ENCODE results near the gene SNRNP40.

DNA sequence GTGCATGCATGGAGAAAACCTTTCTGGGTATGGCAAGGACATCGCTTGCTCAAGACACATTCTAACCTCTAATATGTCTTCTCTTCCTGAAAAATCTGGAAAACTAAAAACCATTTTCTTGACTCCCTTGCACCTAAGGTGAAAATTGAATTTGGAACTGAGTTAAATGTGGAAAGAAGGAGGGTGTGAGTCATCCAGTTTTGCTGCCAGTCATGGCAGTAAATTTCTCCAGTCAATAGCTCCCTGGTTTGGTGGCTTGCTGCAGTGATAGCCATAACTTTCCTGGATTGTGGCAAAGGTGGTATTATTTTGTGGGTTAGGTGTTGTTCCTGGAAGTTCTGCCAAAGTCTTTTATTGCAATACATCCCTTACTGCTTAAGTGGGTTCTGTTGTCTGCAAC, 2.8 kb upstream of the SNRNP40 start:
- TF ChIP-seq, protein P1, sequence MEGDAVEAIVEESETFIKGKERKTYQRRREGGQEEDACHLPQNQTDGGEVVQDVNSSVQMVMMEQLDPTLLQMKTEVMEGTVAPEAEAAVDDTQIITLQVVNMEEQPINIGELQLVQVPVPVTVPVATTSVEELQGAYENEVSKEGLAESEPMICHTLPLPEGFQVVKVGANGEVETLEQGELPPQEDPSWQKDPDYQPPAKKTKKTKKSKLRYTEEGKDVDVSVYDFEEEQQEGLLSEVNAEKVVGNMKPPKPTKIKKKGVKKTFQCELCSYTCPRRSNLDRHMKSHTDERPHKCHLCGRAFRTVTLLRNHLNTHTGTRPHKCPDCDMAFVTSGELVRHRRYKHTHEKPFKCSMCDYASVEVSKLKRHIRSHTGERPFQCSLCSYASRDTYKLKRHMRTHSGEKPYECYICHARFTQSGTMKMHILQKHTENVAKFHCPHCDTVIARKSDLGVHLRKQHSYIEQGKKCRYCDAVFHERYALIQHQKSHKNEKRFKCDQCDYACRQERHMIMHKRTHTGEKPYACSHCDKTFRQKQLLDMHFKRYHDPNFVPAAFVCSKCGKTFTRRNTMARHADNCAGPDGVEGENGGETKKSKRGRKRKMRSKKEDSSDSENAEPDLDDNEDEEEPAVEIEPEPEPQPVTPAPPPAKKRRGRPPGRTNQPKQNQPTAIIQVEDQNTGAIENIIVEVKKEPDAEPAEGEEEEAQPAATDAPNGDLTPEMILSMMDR (IDR thresholded peaks at IDR 0.05; ENCODE audit: poor library complexity): no peak
- no peak for TF ChIP-seq EZH2 (IDR thresholded peaks at IDR 0.05; ENCODE audit: borderline replicate concordance)
- no peak for TF ChIP-seq EZH2phosphoT487 (IDR thresholded peaks at IDR 0.05; ENCODE audit: low read depth, severe bottlenecking, unreplicated experiment)
